H7 (cell line): ENCODE measurements around the gene PRIMA1. TPM values are rescaled to one million over a fixed set of nuclear protein-coding genes. Genes with fewer than 3 reads are reported as not detected.
"Not testable (repeated sequence)": the region's sequence is repeated elsewhere in the genome, so short reads cannot be mapped to it uniquely, and the experiment has no call there.

Source experiments
- DNase-seq: peaks from one replicate; pipeline ENCODE4 v3.0.0; 2012
- H3K27me3 ChIP-seq: 2 replicates; pipeline ENCODE4 v1.6.0; 2011; ENCODE audit warnings: mild to moderate bottlenecking, low read length; ENCODE audit not compliant: control insufficient read depth, insufficient read depth
- H3K36me3 ChIP-seq: replicated peaks from 2 replicates; pipeline ENCODE4 v1.5.1; 2011; ENCODE audit warnings: low read length; ENCODE audit not compliant: control insufficient read depth, insufficient read depth
- H3K4me3 ChIP-seq: 2 replicates; pipeline ENCODE4 v1.5.1; 2011; ENCODE audit warnings: low read depth, mild to moderate bottlenecking, control low read depth, low read length, moderate library complexity; ENCODE audit not compliant: insufficient read depth
- total RNA-seq: library from RNA; depleted of rRNA; stranded (reverse); fragments of >200 nt; shearing (Covaris generic); gene quantifications from 2 replicates; pipeline ENCODE4 v1.2.3, GENCODE V29; 2014; rRNA removed

PRIMA1 gene, protein sequence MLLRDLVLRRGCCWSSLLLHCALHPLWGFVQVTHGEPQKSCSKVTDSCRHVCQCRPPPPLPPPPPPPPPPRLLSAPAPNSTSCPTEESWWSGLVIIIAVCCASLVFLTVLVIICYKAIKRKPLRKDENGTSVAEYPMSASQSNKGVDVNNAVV
- total RNA-seq, result 1.4 and 1.6 TPM in 2 replicates

DNA sequence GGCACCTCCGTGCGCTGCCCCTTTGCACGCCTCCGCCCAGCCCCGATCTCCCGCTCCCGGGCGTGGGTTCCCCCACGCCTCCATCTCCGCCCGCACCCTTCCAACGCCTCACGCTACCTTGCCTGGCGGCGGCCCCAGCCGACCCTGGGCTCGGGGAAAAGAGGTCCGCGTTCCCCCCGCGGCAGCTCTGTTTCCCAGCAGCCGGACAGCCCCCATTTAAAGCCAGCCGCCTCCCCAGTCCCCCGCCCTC, at the start of gene PRIMA1:
PRIMA1 (minus strand) TSS at position 193 of the 250 bp plus-strand sequence. CDS start 767 bp downstream, outside the sequence.
- Histone ChIP-seq H3K36me3 (no peaks in the 10 kb centered on the region), H3K4me3 (peak within 1 kb of the TSS; percentile 67), H3K27me3 (peaks cover 28% of the 10 kb centered on the region)
- no peak for DNase-seq

DNA sequence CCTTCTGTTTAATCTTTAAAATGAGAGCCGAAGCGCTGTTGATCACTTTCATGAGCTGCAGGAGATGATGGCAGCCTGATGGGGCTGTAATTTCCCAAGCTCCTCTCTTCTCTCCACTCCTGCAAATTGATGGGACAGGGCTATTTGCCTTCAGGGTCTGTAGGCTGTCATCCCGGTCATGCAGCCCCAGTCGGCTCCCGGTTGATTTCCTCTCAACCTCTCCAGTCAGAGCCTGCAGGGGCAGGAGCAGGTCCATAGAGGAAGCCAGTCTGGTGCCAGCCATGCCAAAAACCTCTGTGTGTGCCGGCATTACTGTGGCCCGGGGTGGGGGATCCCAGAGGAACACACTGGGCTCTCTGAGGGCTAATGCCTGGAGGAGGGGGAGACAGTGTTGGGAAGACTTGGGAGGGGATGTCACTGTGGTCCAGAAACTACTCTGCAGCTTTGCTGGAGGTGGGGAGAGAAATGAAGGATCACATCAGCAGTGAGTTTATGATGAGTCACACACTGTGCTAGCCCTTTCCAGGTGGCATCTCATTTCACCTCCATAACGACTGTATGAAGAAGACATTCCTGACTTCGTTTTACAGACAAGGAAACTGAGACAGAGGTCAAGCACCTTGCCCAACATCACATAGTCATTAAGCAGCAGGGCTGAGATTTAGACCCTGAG, 46.5 kb upstream of the PRIMA1 start:
- no peaks in the 10 kb centered on the region for H3K27me3 ChIP-seq
- no peaks in the 10 kb centered on the region for H3K36me3 ChIP-seq
- H3K4me3 ChIP-seq, result no peak overlapping the region
- no peak for DNase-seq

DNA sequence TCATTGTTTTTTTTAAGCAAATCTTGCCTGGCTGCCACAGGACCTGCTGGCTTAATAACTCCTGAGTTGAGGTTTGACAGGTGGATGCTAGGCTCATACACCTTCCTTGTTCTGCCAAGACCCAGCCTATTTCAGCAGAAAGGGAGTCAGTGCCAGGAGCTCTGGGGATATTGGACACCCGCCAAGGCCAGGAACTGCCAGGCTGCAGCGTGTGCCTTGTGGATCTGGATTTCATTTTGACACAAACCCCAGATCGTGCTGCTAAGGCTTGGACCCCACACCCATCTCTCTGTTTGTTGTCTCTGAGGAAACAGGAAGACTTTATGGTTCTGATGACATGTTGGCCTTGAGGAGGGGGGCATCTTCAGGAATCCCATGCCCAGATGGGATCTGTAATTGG, 44.4 kb upstream of the PRIMA1 start:
- no peaks in the 10 kb centered on the region for H3K27me3 ChIP-seq
- H3K36me3 ChIP-seq, result no peaks in the 10 kb centered on the region
- no peak overlapping the region for H3K4me3 ChIP-seq
- DNase-seq, result no peak

DNA sequence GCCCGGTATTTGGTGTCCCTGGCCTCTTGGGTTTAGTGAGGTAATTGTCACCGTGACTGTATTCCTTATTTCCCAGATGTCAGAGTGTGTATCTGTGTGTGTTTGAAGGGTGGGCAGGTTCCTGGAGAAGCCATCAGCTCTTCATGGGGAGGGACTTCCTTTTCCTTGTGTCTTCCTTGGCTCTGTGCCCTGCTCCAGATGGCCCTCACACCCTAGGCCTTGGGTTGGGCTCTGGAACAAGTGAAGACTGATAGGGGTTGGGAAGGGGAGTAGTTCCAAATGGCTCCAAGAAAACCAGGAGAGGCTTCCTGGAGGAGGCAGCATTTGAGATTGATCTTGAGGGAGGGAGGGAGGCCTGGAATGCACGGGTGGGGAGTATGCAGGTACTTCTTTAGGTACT, 43.8 kb upstream of the PRIMA1 start:
- Histone ChIP-seq H3K36me3 (no peaks in the 10 kb centered on the region), H3K4me3 (no peak overlapping the region), H3K27me3 (no peaks in the 10 kb centered on the region)
- no peak for DNase-seq

DNA sequence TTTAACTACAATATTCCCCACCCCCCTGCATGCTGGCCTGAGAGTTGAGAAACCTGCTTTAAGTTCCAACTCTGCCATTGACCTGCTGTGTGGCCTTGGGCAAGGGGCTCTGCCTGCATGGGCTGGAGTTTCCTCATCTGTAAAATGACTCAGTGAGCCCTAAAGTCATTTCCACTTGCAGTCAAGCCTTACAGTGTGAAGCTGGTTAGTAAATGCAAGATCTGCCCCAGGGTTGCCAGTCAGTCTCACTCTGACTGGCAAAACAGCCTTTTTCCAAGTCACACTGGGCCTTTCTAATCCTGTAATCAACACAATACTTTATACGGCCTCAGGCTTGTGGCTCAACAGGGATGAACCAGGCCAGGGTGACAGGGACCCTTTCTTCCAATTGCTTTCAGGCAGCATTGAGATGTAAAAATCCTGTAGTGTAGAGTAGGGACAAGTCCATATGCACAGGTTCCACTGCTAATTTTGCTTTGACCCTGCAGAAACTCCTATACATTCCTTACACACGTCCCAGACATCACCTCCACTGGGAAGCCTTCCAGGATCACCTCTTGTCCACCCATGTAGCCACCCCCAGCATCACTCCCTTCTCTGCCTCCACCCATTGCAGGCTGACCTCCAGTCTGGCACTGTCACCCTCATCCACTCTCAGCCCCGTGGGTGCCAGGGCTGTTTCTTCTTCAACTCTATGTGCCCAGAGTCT, 42.6 kb upstream of the PRIMA1 start:
- Histone ChIP-seq H3K27me3 (no peaks in the 10 kb centered on the region), H3K4me3 (no peak overlapping the region), H3K36me3 (no peaks in the 10 kb centered on the region)
- no peak for DNase-seq

DNA sequence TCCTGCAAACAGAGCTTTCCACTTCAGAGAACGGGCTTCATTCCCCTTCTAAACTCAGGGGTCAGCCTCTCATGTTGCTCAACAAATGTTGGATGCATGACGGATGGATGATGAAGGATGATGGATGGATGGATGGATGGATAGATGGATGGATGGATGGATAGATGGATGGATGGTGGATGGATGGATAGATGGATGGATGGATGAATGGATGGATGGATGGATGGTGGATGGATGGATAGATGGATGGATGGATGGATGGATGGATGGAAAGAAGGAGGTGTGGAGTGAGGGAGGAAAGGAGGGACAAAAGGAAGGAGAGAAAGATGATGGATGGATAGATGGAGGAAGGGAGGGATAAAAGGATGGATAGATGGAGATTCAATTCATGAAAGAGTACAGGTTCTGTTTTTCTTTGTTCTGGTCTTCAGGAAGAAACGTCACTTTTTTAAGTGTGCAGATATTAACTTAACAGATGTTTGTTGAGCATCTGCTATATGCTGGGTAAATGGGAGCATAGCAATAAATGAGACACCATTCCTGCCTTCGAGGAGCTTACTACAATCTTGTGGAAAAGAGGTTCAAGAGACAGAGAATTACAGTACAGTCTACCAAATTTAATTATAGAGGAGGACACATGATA, 41.7 kb upstream of the PRIMA1 start:
- no peaks in the 10 kb centered on the region for H3K36me3 ChIP-seq
- H3K27me3 ChIP-seq, result no peaks in the 10 kb centered on the region
- no peak for DNase-seq
- no peak overlapping the region for H3K4me3 ChIP-seq

DNA sequence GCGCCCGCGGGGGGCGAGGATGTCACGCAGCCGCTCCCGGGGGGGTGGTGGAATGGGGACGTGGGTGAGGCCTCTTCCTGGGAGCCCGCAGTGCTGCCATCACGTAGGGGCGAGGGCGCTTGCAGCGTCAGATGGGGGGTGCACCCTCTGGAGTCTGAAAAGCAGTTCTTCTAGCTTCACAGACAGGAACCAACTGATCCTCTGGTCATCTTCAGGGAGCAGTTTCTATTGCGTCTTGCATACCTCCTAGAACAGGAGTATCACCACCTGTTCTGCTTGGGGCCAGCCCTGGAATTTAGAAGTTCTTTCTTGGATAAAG, 36.9 kb upstream of the PRIMA1 start:
- Histone ChIP-seq H3K4me3 (no peak overlapping the region), H3K27me3 (no peaks in the 10 kb centered on the region), H3K36me3 (no peaks in the 10 kb centered on the region)
- no peak for DNase-seq

DNA sequence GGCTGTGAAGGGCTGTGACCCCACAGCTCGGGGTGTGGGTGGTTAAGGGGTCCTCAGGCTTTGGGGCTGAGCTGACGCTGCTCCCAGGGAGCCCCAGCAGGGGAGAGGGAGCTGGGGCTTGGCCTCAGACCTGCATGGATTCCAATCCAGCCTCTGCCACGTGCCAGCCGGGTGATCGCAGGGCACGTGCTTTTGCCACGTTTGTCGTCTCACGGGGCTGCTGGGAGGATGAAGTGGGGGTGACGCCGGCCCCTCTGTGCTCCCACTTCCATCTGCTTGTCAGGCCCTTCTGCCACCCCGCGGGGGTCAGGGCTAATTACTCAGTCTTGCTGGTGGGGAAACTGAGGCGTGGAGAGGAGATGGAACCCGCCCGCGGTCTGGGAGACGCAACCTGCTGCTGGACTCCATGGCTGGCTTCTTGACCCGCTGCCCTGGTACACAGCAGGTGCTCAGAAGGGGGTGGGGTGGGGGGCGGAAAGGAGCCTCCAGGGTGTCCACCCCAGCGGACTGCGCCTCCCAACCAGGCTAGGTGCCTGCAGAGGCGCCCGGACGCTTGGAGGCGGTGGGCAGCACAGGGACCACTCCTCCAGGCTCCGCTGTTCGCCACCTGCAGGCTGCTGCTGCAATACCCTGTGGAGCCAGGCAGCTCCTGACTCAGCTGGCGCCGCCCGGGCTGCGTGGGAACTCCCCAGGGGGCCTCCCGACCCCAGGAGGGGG, 36.4 kb upstream of the PRIMA1 start:
- Histone ChIP-seq H3K4me3 (no peak overlapping the region), H3K27me3 (no peaks in the 10 kb centered on the region), H3K36me3 (no peaks in the 10 kb centered on the region)
- DNase-seq, result peak; percentile 74

DNA sequence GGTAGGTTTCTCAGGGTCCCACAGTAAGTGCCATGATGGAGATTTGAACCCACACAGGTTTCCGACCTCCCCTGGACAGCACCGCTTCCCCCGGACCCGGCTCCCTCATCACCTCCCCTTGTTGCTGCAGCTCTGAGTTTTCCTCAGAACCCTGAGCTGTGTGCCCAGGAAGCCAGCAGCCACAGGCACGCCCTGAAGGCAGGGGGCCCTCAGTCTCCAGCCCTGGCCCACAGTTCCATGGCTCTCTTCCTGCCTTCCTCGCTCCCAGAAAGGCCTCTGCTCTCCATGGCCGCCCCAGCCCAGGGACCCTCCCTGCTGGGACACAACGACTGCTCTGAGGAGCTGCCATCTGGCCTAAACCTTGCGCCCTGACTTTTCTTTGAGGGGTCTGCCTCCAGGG, 35.8 kb upstream of the PRIMA1 start:
- Histone ChIP-seq H3K36me3 (no peaks in the 10 kb centered on the region), H3K27me3 (no peaks in the 10 kb centered on the region), H3K4me3 (no peak overlapping the region)
- peak; percentile 59 for DNase-seq

DNA sequence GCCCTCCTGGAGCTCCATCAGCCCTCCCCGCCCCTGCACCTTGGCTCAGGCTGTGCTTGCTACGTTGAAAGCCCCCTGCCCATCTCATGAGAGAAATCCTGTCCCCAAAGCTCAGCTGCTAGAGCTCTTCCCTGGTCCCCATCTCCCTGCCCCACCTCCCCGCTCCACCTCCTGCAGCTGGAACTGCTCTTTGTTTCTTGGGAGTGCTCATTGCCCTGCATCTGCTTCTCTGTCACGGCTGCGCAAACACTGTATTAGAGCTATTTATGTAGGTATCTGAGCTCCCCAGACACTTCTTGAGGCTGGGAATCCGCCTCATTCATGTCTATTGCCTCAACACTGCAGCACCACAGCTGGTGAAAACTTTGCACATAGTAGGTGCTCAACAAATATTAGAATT, 32.8 kb upstream of the PRIMA1 start:
- Histone ChIP-seq H3K27me3 (no peaks in the 10 kb centered on the region), H3K4me3 (no peak overlapping the region), H3K36me3 (no peaks in the 10 kb centered on the region)
- DNase-seq, result no peak

DNA sequence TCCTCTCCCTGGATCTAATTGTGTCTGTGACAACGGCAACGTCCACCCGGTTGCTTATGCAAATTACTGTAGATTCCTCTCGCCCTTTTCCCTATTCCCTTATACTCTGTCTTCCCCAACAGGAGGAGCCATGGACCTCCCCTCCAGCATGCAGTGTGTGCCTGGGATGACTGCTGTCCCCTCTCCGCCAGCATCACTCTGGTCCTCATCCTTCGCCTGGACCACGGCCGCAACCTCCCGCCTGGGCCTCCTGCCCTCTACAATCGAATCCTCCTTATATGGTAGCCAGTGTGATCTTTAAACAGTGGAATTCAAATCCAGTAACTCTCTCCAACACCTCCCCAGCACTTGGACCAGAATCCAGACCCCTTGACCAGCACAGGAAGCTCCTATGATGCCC, 30.6 kb upstream of the PRIMA1 start:
- Histone ChIP-seq H3K27me3 (no peaks in the 10 kb centered on the region), H3K36me3 (no peaks in the 10 kb centered on the region), H3K4me3 (no peak overlapping the region)
- peak; percentile 32 for DNase-seq

DNA sequence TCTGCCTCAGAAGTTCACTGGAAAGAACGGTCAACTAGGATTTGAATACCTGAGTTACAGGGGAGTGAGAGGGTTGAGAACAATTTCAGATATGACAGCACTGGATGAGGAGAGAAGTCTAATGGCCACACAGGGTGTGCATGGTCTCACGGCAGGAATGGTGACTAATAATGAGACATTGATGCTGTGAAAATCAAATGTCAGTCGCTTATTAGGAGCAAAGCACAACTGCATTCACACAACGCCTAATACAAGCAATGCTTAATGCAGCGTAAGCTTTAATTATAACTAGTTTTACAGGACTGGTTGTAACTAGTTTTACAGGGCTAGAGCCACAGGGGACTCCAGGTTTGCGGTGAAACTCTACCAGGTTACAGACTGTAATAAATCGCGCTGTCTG, 23.4 kb upstream of the PRIMA1 start:
- no peaks in the 10 kb centered on the region for H3K27me3 ChIP-seq
- no peak for DNase-seq
- no peaks in the 10 kb centered on the region for H3K36me3 ChIP-seq
- H3K4me3 ChIP-seq, result no peak overlapping the region

DNA sequence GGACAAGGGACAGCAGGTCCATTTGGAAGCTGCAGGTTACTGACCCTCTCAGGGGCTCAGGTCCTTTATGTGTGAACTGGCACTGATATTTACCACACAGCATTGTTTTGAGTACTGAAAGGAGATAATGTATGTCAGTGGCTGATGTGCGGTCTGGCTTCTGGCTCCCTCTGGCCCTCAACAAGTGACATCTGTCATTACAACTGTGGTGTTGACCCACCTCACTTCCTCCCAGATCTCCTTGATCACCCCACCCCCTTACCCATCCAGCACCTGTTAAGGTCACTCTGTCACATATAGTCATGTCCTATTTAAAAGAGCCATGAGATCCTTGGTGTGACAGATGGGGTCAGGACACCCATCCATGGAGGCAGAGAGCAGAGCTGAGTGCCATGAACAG, 22.7 kb upstream of the PRIMA1 start:
- Histone ChIP-seq H3K4me3 (no peak overlapping the region), H3K36me3 (no peaks in the 10 kb centered on the region), H3K27me3 (no peaks in the 10 kb centered on the region)
- DNase-seq, result no peak

DNA sequence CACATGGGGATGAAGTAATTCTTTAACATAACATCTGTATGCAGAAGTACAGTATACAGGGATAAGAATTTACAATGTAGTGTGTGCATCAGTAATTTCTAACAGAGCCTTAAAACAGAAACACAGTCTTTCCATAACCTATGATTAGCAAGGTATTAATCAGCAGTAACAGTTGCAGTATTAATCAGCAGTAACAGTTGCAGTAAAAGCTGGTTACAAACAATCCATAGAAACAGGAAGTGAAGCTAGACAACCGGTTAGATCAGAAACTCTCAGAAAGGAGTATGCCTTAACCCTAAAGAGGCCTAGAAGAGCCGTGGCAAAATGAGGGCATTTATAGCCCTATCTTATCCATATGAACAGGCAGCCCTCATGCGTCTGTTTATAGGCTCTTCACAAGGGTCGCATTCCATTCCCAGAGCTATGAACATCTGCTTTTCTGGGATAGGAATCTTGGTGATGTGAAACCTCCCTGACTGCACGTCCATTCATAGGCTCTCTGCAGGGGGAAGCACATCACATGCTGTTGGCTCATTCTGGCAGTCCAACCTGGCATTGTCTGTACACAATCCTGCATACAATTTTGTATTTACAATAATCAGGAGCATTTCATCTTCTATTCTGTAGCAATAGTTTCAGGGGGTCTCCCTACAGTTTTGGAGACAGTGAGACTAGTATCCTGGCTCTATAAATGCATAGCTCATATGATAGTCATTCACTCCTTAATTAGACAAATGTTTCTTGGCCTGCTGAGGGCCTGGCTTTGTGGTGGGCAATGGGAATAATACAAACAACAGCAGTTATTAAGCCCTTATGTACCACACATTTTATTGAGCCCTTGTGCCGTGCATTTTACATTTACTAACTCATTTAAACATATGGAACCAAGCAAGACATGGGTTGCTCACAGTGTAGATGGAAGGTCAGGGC, 21.5 kb upstream of the PRIMA1 start:
- H3K27me3 ChIP-seq, result not testable (repeated sequence)

More for the DNA sequence above, 21.5 kb upstream of the PRIMA1 start:
- H3K4me3 ChIP-seq, DNase-seq, H3K36me3 ChIP-seq: not testable (repeated sequence)
